ENCODE measurements around the gene GUCD1.

The GUCD1 gene

DNA sequence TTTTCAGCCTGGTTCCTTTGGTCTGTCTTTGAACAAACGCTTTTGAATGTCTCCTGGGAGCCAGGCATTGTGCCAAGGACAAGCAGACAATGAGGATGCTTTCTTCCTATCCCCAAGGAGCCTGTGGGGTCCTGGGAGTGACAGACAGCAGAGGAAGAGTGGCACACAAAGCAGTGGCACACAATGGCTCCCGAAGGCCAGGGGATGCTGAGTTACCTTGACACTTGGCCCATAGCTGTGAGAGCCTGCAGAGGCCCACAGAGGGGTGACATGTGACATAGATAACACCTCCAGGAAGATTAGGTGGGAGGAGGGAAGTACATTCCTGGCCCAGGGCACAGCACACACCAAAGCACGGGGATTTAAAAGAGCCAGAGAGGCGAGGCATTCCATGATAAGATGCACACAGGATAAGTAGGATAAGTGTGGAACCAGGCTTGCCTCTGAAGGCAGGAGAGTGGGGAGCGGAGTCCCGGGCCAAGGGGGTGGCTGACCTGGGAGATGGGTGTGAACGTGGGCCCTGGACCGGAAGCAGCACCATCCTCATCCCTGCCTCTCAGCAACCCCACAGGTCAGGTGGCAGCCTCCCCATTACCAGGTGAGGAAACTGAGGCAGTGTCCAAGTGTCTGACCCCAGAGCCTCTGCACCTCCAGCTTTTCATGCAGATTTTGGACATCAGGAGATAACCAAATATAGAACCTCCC, 53.5 kb downstream of the GUCD1 start:
- TF ChIP-seq, protein P1, sequence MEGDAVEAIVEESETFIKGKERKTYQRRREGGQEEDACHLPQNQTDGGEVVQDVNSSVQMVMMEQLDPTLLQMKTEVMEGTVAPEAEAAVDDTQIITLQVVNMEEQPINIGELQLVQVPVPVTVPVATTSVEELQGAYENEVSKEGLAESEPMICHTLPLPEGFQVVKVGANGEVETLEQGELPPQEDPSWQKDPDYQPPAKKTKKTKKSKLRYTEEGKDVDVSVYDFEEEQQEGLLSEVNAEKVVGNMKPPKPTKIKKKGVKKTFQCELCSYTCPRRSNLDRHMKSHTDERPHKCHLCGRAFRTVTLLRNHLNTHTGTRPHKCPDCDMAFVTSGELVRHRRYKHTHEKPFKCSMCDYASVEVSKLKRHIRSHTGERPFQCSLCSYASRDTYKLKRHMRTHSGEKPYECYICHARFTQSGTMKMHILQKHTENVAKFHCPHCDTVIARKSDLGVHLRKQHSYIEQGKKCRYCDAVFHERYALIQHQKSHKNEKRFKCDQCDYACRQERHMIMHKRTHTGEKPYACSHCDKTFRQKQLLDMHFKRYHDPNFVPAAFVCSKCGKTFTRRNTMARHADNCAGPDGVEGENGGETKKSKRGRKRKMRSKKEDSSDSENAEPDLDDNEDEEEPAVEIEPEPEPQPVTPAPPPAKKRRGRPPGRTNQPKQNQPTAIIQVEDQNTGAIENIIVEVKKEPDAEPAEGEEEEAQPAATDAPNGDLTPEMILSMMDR (conservative IDR thresholded peaks at IDR 0.05): no peak

GRCh38 chr22:24500277-24500820, 54.6 kb downstream of the GUCD1 start:
- H3K27ac ChIP-seq: no peak overlapping the region
- TF ChIP-seq, protein P1 (conservative IDR thresholded peaks at IDR 0.05): no peak

More for the DNA sequence above, 53.5 kb downstream of the GUCD1 start:
- H3K27ac ChIP-seq: no peak overlapping the region

DNA sequence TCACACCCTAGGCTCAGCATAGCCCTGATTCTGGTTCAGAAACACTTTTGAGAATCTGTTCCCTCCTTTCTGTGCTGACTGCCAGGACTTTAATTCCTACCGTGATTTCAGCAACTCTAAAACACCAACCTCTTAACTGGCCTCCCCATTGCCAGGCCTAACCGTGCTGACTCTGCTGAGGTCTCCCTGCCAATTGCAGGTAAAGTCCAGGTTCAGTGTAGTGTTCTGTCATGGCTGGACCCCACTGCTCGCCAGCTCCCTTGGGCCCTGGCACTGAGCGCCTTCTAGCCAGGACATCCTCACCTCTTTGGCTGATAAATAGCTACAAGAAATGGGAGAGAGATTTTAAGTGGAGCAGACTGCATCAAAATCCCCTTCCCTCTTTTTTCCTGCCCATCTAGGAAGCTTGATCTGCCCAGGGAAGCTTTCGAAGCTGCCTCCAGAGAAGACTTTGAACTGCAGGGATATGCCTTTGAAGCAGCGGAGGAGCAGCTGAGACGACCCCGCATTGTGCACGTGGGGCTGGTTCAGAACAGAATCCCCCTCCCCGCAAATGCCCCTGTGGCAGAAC, 55.1 kb downstream of the GUCD1 start:
- H3K27ac ChIP-seq: no peak overlapping the region
- TF ChIP-seq, protein P1 (conservative IDR thresholded peaks at IDR 0.05): no peak

DNA sequence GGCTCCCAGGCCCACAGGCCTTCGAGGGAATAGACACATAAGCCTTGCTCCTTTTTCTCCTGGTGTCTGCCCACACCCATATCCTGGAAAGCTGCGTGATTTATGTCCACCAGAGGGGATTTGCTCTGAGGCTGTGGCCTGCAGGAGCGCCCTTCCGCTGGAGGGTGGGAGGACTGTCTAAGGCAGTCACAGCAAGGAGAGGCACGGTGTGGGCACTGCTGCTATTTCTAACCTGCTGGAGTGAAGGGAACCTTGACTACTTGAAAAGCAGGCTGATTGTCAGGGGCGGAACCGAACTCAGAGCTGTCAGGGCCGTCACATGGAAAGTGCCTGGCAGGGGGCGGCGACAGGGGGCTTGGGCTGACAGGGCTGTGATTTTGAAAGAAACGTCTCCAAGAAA, 56.1 kb downstream of the GUCD1 start:
- no peak overlapping the region for H3K27ac ChIP-seq
- TF ChIP-seq, protein P1 (conservative IDR thresholded peaks at IDR 0.05): no peak

- TF ChIP-seq, protein P1 (conservative IDR thresholded peaks at IDR 0.05): no peak
- H3K27ac ChIP-seq: no peak overlapping the region
Measured at GRCh38 chr22:24497841-24498258, 57.1 kb downstream of the GUCD1 start.

DNA sequence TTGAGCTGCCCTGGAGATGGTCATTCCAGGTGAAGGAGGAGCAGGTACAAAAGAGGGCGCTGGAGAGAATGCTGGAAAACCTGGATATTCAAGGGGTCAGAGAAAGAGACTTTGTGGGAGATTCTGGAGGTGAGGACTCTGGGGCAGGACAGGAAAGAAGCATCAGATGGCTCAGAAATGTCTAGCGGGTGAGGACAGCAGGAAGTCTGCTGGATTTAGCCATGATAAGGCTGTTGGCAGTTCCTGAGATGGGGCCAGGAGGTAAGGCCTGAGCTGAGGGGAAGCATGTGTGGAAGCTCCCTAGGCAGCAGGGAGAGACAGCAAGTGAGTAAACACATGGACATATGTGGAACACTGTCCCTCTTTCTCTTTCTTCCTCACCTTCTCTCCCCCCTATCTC, 58.3 kb downstream of the GUCD1 start:
- H3K27ac ChIP-seq: no peak overlapping the region
- TF ChIP-seq, protein P1 (conservative IDR thresholded peaks at IDR 0.05): no peak

DNA sequence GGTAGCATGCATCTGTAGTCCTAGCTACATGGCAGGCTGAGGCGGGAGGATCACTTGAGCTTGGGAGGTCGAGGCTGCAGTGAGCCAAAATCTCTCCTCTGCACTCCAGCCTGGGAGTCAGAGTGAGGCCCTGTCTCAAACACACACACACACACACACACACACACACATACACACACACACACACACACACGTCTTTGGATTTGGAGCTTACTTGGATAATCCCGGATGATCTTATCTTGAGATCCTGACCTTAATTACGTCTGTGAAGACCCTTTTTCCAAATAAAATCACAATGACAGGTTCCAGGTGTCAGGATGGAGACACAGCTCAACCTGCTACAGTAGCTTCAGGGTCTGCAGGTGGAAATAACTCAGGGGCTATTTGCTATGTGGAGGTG, 58.7 kb downstream of the GUCD1 start:
- no peak overlapping the region for H3K27ac ChIP-seq
- TF ChIP-seq, protein P1 (conservative IDR thresholded peaks at IDR 0.05): no peak

Measured in VCaP (cell line).